Ectodermal cell (in vitro differentiated cells): Measurements from ENCODE around the gene SHOX.

Experiments used
- H3K27ac ChIP-seq: 2 replicates; pipeline ENCODE4 v1.7.0; 2013; ENCODE audit warnings: mild to moderate bottlenecking, low read depth, low read length; ENCODE audit not compliant: insufficient read depth, poor library complexity, severe bottlenecking
- H3K27me3 ChIP-seq: 2 replicates; pipeline ENCODE4 v1.7.0; 2013; ENCODE audit warnings: mild to moderate bottlenecking, low read length; ENCODE audit not compliant: insufficient read depth, control insufficient read depth, poor library complexity, severe bottlenecking
- H3K36me3 ChIP-seq: one replicate; pipeline ENCODE4 v1.7.0; 2013; ENCODE audit warnings: low read length; ENCODE audit not compliant: control insufficient read depth, insufficient read depth
- H3K4me1 ChIP-seq: one replicate; pipeline ENCODE4 v1.7.0; 2013; ENCODE audit warnings: low read length; ENCODE audit not compliant: control insufficient read depth, insufficient read depth
- H3K4me3 ChIP-seq: 2 replicates; pipeline ENCODE4 v1.7.0; 2013; ENCODE audit warnings: low read depth, low read length, control low read depth; ENCODE audit not compliant: insufficient read depth
- H3K9me3 ChIP-seq: 2 replicates; pipeline ENCODE4 v1.7.0; 2013; ENCODE audit warnings: mild to moderate bottlenecking, low read length, moderate library complexity; ENCODE audit not compliant: control insufficient read depth
- WGBS, 2 experiments: methylation state at CpG; one replicate each; pipeline ENCODE4 v1.1.7; 2013; ENCODE audit warnings: missing lambda C conversion rate in 2 of 2; 5-methylcytosine and 5-hydroxymethylcytosine counted together

Gene SHOX

GRCh38 chrX:637660-638481 is 7.3 kb downstream of the SHOX start:
- Histone ChIP-seq H3K27me3 (peaks cover 95% of the 10 kb centered on the region), H3K9me3 (no peaks in the 10 kb centered on the region), H3K4me1 (peaks cover 9% of the 10 kb centered on the region), H3K36me3 (no peaks in the 10 kb centered on the region), H3K27ac (no peak overlapping the region), H3K4me3 (no peak overlapping the region)
- WGBS, 2 experiments, result 4 to 5% methylated on average over 29 of the region's 29 CpGs

- no peaks in the 10 kb centered on the region for H3K36me3 ChIP-seq
- H3K4me1 ChIP-seq, result peaks cover 9% of the 10 kb centered on the region
- H3K9me3 ChIP-seq, result no peaks in the 10 kb centered on the region
- H3K27ac ChIP-seq, result no peak overlapping the region
- peaks cover 95% of the 10 kb centered on the region for H3K27me3 ChIP-seq
- no peak overlapping the region for H3K4me3 ChIP-seq
- WGBS, 2 experiments, result 2% methylated on average over 18 of the region's 18 CpGs
These were observed 8.0 kb downstream of the SHOX start for GRCh38 chrX:638482-639131.

DNA sequence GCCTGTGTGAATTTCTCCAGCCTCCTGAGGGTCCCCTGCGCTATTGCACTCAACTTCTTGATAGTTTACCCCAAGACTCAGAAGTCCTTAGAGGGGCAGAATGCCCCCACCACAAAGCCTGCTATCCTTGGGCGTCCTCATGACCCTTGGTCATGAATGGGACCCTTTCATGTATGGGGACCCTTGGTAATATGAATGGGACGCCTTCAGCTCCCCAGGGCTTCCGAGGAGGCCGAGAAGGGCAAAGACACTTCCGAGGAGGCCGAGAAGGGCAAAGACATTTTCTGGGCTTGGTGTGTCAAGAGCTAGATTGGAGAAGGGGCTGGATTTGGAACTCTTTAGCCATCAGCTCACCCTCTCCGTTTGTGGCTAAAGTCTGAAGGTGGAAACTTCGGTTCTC is 8.6 kb downstream of the SHOX start:
- no peaks in the 10 kb centered on the region for H3K9me3 ChIP-seq
- no peak overlapping the region for H3K4me3 ChIP-seq
- H3K27ac ChIP-seq, result no peak overlapping the region
- peaks cover 95% of the 10 kb centered on the region for H3K27me3 ChIP-seq
- 5% methylated on average over 9 of the region's 9 CpGs for WGBS, 2 experiments
- peaks cover 9% of the 10 kb centered on the region for H3K4me1 ChIP-seq
- no peaks in the 10 kb centered on the region for H3K36me3 ChIP-seq

- H3K9me3 ChIP-seq, result no peaks in the 10 kb centered on the region
- H3K27ac ChIP-seq, result no peak overlapping the region
- no peaks in the 10 kb centered on the region for H3K36me3 ChIP-seq
- no peak overlapping the region for H3K4me3 ChIP-seq
- H3K27me3 ChIP-seq, result peaks cover 95% of the 10 kb centered on the region
- H3K4me1 ChIP-seq, result peaks cover 14% of the 10 kb centered on the region
- WGBS, 2 experiments, result 31 to 33% methylated on average over 10 of the region's 10 CpGs
These were observed 10.1 kb downstream of the SHOX start for GRCh38 chrX:640641-641040.

DNA sequence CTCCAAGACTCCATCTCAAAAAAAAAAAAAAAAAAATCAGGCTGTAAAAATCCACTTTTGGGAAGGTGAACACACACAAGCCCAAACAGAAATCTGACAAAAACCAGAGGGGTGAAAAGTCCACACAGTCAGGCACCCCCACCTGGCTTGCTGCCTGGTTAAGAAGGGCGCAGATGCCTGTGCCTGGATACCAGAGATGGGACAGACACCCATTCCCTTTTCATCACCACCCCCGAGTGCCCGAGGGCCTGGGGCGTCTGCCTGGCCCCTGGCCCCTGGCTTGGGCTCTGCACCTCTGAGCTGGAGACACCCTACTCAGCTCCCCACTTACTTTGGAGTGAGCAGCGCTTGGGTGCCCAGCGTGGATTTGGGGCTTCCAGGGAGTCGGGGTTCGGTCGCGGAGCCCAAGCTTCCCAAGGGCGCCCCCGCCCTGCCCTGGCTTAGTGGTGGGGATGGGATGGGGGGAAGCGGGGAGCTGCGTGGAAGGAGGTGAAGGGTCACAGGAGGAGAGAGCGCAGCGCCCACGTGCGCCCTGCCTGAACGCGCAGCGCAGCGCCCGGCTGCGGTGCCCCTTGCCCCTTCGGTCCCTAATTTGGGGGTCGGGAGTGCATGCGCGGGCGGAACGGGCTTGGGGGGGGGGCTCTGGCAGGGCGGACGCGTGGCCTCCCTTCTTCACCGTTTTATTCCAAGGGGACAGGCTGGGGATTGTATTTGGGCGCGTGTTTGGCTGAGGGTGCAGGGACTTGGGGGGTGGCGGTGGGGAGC is 11.3 kb downstream of the SHOX start:
- Histone ChIP-seq H3K9me3 (no peaks in the 10 kb centered on the region), H3K36me3 (no peaks in the 10 kb centered on the region), H3K4me1 (peaks cover 14% of the 10 kb centered on the region), H3K4me3 (no peak overlapping the region), H3K27me3 (peaks cover 100% of the 10 kb centered on the region), H3K27ac (no peak overlapping the region)
- WGBS, 2 experiments, result 12 to 13% methylated on average over 37 of the region's 37 CpGs

- H3K9me3 ChIP-seq, result no peaks in the 10 kb centered on the region
- no peaks in the 10 kb centered on the region for H3K36me3 ChIP-seq
- H3K4me1 ChIP-seq, result peaks cover 14% of the 10 kb centered on the region
- H3K4me3 ChIP-seq, result no peak overlapping the region
- H3K27ac ChIP-seq, result no peak overlapping the region
- peaks cover 93% of the 10 kb centered on the region for H3K27me3 ChIP-seq
- 21 to 25% methylated on average over 24 of the region's 24 CpGs for WGBS, 2 experiments
These were observed 12.0 kb downstream of the SHOX start for GRCh38 chrX:642436-643240.

- no peaks in the 10 kb centered on the region for H3K36me3 ChIP-seq
- 76 to 80% methylated on average over 7 of the region's 7 CpGs for WGBS, 2 experiments
- no peak overlapping the region for H3K4me3 ChIP-seq
- H3K27me3 ChIP-seq, result peaks cover 87% of the 10 kb centered on the region
- H3K9me3 ChIP-seq, result no peaks in the 10 kb centered on the region
- no peak overlapping the region for H3K27ac ChIP-seq
- peaks cover 14% of the 10 kb centered on the region for H3K4me1 ChIP-seq
These were observed 12.6 kb downstream of the SHOX start for GRCh38 chrX:643241-643595.

- H3K9me3 ChIP-seq, result no peaks in the 10 kb centered on the region
- WGBS, 2 experiments, result 6 to 9% methylated on average over 19 of the region's 19 CpGs
- peaks cover 81% of the 10 kb centered on the region for H3K27me3 ChIP-seq
- peaks cover 10% of the 10 kb centered on the region for H3K4me1 ChIP-seq
- no peaks in the 10 kb centered on the region for H3K36me3 ChIP-seq
- H3K4me3 ChIP-seq, result no peak overlapping the region
- H3K27ac ChIP-seq, result no peak overlapping the region
These were observed 13.3 kb downstream of the SHOX start for GRCh38 chrX:643911-644303.

DNA sequence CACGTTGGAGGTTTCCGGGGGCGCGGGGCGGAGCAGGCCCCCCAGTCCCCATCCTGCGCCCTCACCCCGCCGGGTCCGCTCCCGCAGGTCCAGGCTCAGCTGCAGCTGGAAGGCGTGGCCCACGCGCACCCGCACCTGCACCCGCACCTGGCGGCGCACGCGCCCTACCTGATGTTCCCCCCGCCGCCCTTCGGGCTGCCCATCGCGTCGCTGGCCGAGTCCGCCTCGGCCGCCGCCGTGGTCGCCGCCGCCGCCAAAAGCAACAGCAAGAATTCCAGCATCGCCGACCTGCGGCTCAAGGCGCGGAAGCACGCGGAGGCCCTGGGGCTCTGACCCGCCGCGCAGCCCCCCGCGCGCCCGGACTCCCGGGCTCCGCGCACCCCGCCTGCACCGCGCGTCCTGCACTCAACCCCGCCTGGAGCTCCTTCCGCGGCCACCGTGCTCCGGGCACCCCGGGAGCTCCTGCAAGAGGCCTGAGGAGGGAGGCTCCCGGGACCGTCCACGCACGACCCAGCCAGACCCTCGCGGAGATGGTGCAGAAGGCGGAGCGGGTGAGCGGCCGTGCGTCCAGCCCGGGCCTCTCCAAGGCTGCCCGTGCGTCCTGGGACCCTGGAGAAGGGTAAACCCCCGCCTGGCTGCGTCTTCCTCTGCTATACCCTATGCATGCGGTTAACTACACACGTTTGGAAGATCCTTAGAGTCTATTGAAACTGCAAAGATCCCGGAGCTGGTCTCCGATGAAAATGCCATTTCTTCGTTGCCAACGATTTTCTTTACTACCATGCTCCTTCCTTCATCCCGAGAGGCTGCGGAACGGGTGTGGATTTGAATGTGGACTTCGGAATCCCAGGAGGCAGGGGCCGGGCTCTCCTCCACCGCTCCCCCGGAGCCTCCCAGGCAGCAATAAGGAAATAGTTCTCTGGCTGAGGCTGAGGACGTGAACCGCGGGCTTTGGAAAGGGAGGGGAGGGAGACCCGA is 14.0 kb downstream of the SHOX start:
- H3K4me3 ChIP-seq, result peak overlapping the region; percentile 20
- H3K4me1 ChIP-seq, result peaks cover 5% of the 10 kb centered on the region
- no peak overlapping the region for H3K27ac ChIP-seq
- peaks cover 74% of the 10 kb centered on the region for H3K27me3 ChIP-seq
- 1% methylated on average over 95 of the region's 95 CpGs for WGBS, 2 experiments
- no peaks in the 10 kb centered on the region for H3K36me3 ChIP-seq
- H3K9me3 ChIP-seq, result no peaks in the 10 kb centered on the region
